Measurements from ENCODE around the gene TMEM131L.
A peak's percentile ranks its signal among the peaks of the same experiment; 100 is the strongest.

GRCh38 chr4:153466081-153466948 lies at the start of gene TMEM131L:
- peak in 1 of 3 experiments; percentile 9 for TF ChIP-seq CTCF (IDR thresholded peaks at IDR 0.05)
- TF ChIP-seq POLR2A (IDR thresholded peaks at IDR 0.05) = no peak

Measured in testis (tissue), 2 donors.